Cardiac fibroblast (primary cell): ENCODE measurements around the gene IRF2BP1.
A peak's percentile ranks its signal among the peaks of the same experiment; 100 is the strongest.

Source experiments
- DNase-seq, 2 donors: peaks; one replicate each; pipeline versions ENCODE4 v3.0.0 to v3.0.0-alpha.2; 2010; ENCODE audit warnings: low read depth in 2 of 2
- H3K4me3 ChIP-seq, 2 donors: replicated peaks in 1 of 2; 1 replicate in 1 of 2; 2 replicates in 1 of 2; pipeline ENCODE4 v1.5.1; 2011; ENCODE audit warnings: low read depth in 2 of 2, low read length in 2 of 2, mild to moderate bottlenecking in 2 of 2, moderate library complexity in 1 of 2
- CTCF ChIP-seq: IDR thresholded peaks from one replicate; pipeline ENCODE4 v1.5.1; 2011; ENCODE audit warnings: low read depth, mild to moderate bottlenecking, low read length, inconsistent platforms

Gene IRF2BP1

GRCh38 chr19:45860359-45861259, 25.3 kb downstream of the IRF2BP1 start:
- no peak for TF ChIP-seq CTCF

GRCh38 chr19:45854167-45854778, 31.7 kb downstream of the IRF2BP1 start:
- H3K4me3 ChIP-seq, result no peak overlapping the region
- TF ChIP-seq CTCF, result no peak
- no peak for DNase-seq

More at GRCh38 chr19:45860359-45861259, 25.3 kb downstream of the IRF2BP1 start:
- DNase-seq, result no peak
- H3K4me3 ChIP-seq, result no peak overlapping the region

- H3K4me3 ChIP-seq, result no peak overlapping the region
- DNase-seq, result no peak
- TF ChIP-seq CTCF, result no peak
Measured at GRCh38 chr19:45852983-45853382, 33.0 kb downstream of the IRF2BP1 start.

- no peak for TF ChIP-seq CTCF
- no peak overlapping the region for H3K4me3 ChIP-seq
- DNase-seq, result peak in 1 of 2 donors; percentile 15
Measured at GRCh38 chr19:45852145-45852750, 33.7 kb downstream of the IRF2BP1 start.

- DNase-seq, result peak in 1 of 2 donors; percentile 17
- H3K4me3 ChIP-seq, result no peak overlapping the region
- peak; percentile 46 for TF ChIP-seq CTCF
Measured at GRCh38 chr19:45848922-45849321, 37.0 kb downstream of the IRF2BP1 start.

GRCh38 chr19:45847663-45848062, 38.3 kb downstream of the IRF2BP1 start:
- no peak overlapping the region for H3K4me3 ChIP-seq
- no peak for TF ChIP-seq CTCF
- no peak for DNase-seq
